ENCODE data around the gene CASK. TPM values are rescaled to one million over a fixed set of nuclear protein-coding genes. Genes with fewer than 3 reads are reported as not detected.
"Not testable (repeated sequence)": the region's sequence is repeated elsewhere in the genome, so short reads cannot be mapped to it uniquely, and the experiment has no call there.

CASK gene
- total RNA-seq, 1 donor from 2014 or later = 41.0 TPM

- H3K27ac ChIP-seq = no peak overlapping the region
- TF ChIP-seq CTCF (IDR thresholded peaks at IDR 0.05) (no peak), POLR2AphosphoS5 (IDR thresholded peaks at IDR 0.05; ENCODE audit: insufficient read depth in 1 of 2, low read depth in 1 of 2) (no peak)
- intact Hi-C loops (cut with DNase I) = no loop called here
- no peaks in the 10 kb centered on the region for H3K36me3 ChIP-seq
- H3K4me3 ChIP-seq = no peak overlapping the region
- H3K4me1 ChIP-seq = no peaks in the 10 kb centered on the region
- no peak for DNase-seq (ENCODE audit: extremely low spot score in 2 of 2)
- H3K9me3 ChIP-seq = no peaks in the 10 kb centered on the region
- no peaks in the 10 kb centered on the region for H3K27me3 ChIP-seq
These were observed 316.0 kb downstream of the CASK start for GRCh38 chrX:41607264-41607832.

- DNase-seq (ENCODE audit: extremely low spot score in 2 of 2); intact Hi-C loops (cut with DNase I); H3K4me1 ChIP-seq; H3K27me3 ChIP-seq; H3K36me3 ChIP-seq; H3K4me3 ChIP-seq; H3K27ac ChIP-seq; H3K9me3 ChIP-seq: not testable (repeated sequence)
These were observed 317.3 kb downstream of the CASK start for GRCh38 chrX:41606057-41606456.

- Histone ChIP-seq H3K4me3 (no peak overlapping the region), H3K27ac (no peak overlapping the region), H3K4me1 (no peaks in the 10 kb centered on the region), H3K27me3 (no peaks in the 10 kb centered on the region), H3K36me3 (no peaks in the 10 kb centered on the region), H3K9me3 (no peaks in the 10 kb centered on the region)
- TF ChIP-seq POLR2AphosphoS5 (IDR thresholded peaks at IDR 0.05; ENCODE audit: insufficient read depth in 1 of 2, low read depth in 1 of 2) = no peak
- no peak for TF ChIP-seq POLR2A (IDR thresholded peaks at IDR 0.05)
- no peak for TF ChIP-seq CTCF (IDR thresholded peaks at IDR 0.05)
- intact Hi-C loops (cut with DNase I) = no loop called here
- DNase-seq (ENCODE audit: extremely low spot score in 2 of 2) = no peak
These were observed 318.4 kb downstream of the CASK start for GRCh38 chrX:41604766-41605543.

GRCh38 chrX:41604177-41604576, 319.2 kb downstream of the CASK start:
- no peaks in the 10 kb centered on the region for H3K4me1 ChIP-seq
- H3K27me3 ChIP-seq = no peaks in the 10 kb centered on the region
- H3K36me3 ChIP-seq = no peaks in the 10 kb centered on the region
- DNase-seq (ENCODE audit: extremely low spot score in 2 of 2) = no peak
- no peak for TF ChIP-seq CTCF (IDR thresholded peaks at IDR 0.05)
- TF ChIP-seq POLR2A (IDR thresholded peaks at IDR 0.05) = no peak
- TF ChIP-seq POLR2AphosphoS5 (IDR thresholded peaks at IDR 0.05; ENCODE audit: insufficient read depth in 1 of 2, low read depth in 1 of 2) = no peak
- H3K4me3 ChIP-seq = no peak overlapping the region
- no peak overlapping the region for H3K27ac ChIP-seq
- no peaks in the 10 kb centered on the region for H3K9me3 ChIP-seq
- intact Hi-C loops (cut with DNase I) = no loop called here

- H3K4me1 ChIP-seq = no peaks in the 10 kb centered on the region
- intact Hi-C loops (cut with DNase I) = no loop called here
- H3K27me3 ChIP-seq = no peaks in the 10 kb centered on the region
- no peak for DNase-seq (ENCODE audit: extremely low spot score in 2 of 2)
- TF ChIP-seq CTCF (IDR thresholded peaks at IDR 0.05) (no peak), POLR2A (IDR thresholded peaks at IDR 0.05) (no peak), POLR2AphosphoS5 (IDR thresholded peaks at IDR 0.05; ENCODE audit: insufficient read depth in 1 of 2, low read depth in 1 of 2) (no peak)
- H3K27ac ChIP-seq = no peak overlapping the region
- no peak overlapping the region for H3K4me3 ChIP-seq
- no peaks in the 10 kb centered on the region for H3K9me3 ChIP-seq
- H3K36me3 ChIP-seq = no peaks in the 10 kb centered on the region
These were observed 319.8 kb downstream of the CASK start for GRCh38 chrX:41603596-41603995.
